CD4-positive, CD25-positive, alpha-beta regulatory T cell (primary cell): Measurements from ENCODE around the gene CCDC92B. TPM values are rescaled to one million over a fixed set of nuclear protein-coding genes. Genes with fewer than 3 reads are reported as not detected.
"Not testable (repeated sequence)": the region's sequence is repeated elsewhere in the genome, so short reads cannot be mapped to it uniquely, and the experiment has no call there.

ENCODE experiments used
- ATAC-seq, 2 donors: fragments of 150-1000 bp; cut with Tn5 transposase; one replicate each; pipeline ENCODE4 v1.10.0; 2021; ENCODE audit warnings: low read depth in 2 of 2, moderate number of reproducible peaks in 2 of 2, moderate library complexity in 1 of 2
- DNase-seq, 3 donors: peaks; one replicate each; pipeline versions ENCODE4 v3.0.0 to v3.0.0-alpha.2; 2012 to 2022; ENCODE audit warnings: mixed read lengths in 1 of 3
- H3K27ac ChIP-seq: one replicate; pipeline ENCODE4 v1.7.0; 2013; ENCODE audit warnings: mild to moderate bottlenecking, low read length; ENCODE audit not compliant: insufficient read depth, poor library complexity, severe bottlenecking
- H3K27me3 ChIP-seq: one replicate; pipeline ENCODE4 v1.7.0; 2013; ENCODE audit warnings: low read length; ENCODE audit not compliant: control insufficient read depth, insufficient read depth
- H3K36me3 ChIP-seq: one replicate; pipeline ENCODE4 v1.7.0; 2013; ENCODE audit warnings: mild to moderate bottlenecking, low read length, moderate library complexity; ENCODE audit not compliant: control insufficient read depth, insufficient read depth
- H3K4me1 ChIP-seq: 2 replicates; pipeline ENCODE4 v1.7.0; 2013; ENCODE audit warnings: mild to moderate bottlenecking, low read length; ENCODE audit not compliant: insufficient read depth, control insufficient read depth, poor library complexity, severe bottlenecking
- H3K4me3 ChIP-seq: one replicate; pipeline ENCODE4 v1.7.0; 2013; ENCODE audit warnings: low read depth, mild to moderate bottlenecking, low read length, moderate library complexity
- H3K9me3 ChIP-seq, 2 experiments: 1 replicate in 1 of 2; 2 replicates in 1 of 2; pipeline ENCODE4 v1.7.0; 2013; ENCODE audit warnings: low read length in 2 of 2, mild to moderate bottlenecking in 1 of 2, moderate library complexity in 1 of 2; ENCODE audit not compliant: control insufficient read depth in 2 of 2
- H3K27ac Mint-ChIP-seq, 3 donors: one replicate each; pipeline ENCODE4 v1.8.0; 2020 to 2022; ENCODE audit warnings: mild to moderate bottlenecking in 3 of 3, mixed read lengths in 3 of 3, moderate library complexity in 2 of 3
- H3K27me3 Mint-ChIP-seq: one replicate; pipeline ENCODE4 v1.8.0; 2022; ENCODE audit warnings: mild to moderate bottlenecking, mixed read lengths
- H3K36me3 Mint-ChIP-seq: one replicate; pipeline ENCODE4 v1.8.0; 2020; ENCODE audit warnings: mixed read lengths
- H3K4me1 Mint-ChIP-seq, 4 donors: one replicate each; pipeline ENCODE4 v1.8.0; 2020 to 2022; ENCODE audit warnings: mixed read lengths in 4 of 4, mild to moderate bottlenecking in 1 of 4
- H3K4me3 Mint-ChIP-seq, 4 donors: one replicate each; pipeline ENCODE4 v1.8.0; 2020 to 2022; ENCODE audit warnings: mild to moderate bottlenecking in 4 of 4, mixed read lengths in 4 of 4, moderate library complexity in 3 of 4
- H3K9me3 Mint-ChIP-seq, 7 donors: one replicate each; pipeline ENCODE4 v1.8.0; 2020 to 2022; ENCODE audit warnings: mixed read lengths in 7 of 7, mild to moderate bottlenecking in 3 of 7, moderate library complexity in 2 of 7
- polyA plus RNA-seq, 4 donors: library from polyadenylated mRNA; unstranded; fragments of 300-500 nt; fragmentation: Illumina TruSeq; gene quantifications; one replicate each; pipeline ENCODE4 v1.2.3, GENCODE V29; 2021
- total RNA-seq: library from RNA; stranded (reverse); gene quantifications from one replicate; pipeline ENCODE4 v1.2.3, GENCODE V29; 2022

CCDC92B gene
- total and polyA plus RNA-seq, 5 donors from 2014 or later = 0.12 TPM; not detected in 4

DNA sequence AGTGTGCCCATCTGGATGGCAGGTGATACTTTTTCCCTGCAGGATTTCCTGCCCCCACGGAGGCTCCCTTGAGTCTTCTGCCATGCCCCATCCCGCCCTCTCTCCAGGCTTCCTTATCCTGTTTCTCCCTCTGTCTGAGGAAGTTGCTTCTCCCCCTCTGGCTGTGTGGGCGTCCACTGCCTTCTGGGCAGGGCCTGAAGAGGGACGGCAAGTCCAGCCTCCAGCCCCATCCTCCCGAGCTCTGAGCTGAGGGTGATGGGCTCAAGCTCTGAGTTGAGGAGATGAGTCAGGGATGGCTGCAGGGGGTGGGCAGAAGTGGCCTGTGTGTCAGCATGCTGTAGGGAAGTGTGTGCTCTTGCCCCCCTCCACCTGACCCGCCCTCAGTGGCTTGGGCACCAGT, 32.6 kb upstream of the CCDC92B start:
- no peak overlapping the region for H3K27ac ChIP-seq
- H3K9me3 Mint-ChIP-seq = no peaks in the 10 kb centered on the region
- H3K36me3 Mint-ChIP-seq = no peaks in the 10 kb centered on the region
- no peak overlapping the region for H3K27ac Mint-ChIP-seq
- H3K4me1 ChIP-seq = peaks cover 14% of the 10 kb centered on the region
- no peak for ATAC-seq
- H3K27me3 Mint-ChIP-seq = peaks cover 20% of the 10 kb centered on the region
- H3K9me3 ChIP-seq = no peaks in the 10 kb centered on the region
- no peaks in the 10 kb centered on the region for H3K27me3 ChIP-seq
- H3K4me1 Mint-ChIP-seq = peaks cover 0 to 14% (median 3%) of the 10 kb centered on the region in 4 donors
- no peak overlapping the region for H3K4me3 ChIP-seq
- H3K4me3 Mint-ChIP-seq = no peak overlapping the region
- H3K36me3 ChIP-seq = no peaks in the 10 kb centered on the region
- DNase-seq = no peak

DNA sequence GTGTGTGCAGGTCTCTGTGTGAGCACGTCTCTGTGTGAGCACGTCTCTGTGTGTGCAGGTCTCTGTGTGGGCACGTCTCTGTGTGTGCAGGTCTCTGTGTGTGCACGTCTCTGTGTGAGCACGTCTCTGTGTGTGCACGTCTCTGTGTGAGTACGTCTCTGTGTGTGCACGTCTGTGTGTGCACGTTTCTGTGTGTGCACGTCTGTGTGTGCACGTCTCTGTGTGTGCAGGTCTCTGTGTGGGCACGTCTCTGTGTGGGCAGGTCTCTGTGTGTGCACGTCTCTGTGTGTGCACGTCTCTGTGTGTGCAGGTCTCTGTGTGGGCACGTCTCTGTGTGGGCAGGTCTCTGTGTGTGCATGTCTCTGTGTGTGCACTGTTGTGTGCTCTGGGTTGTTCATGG, 32.1 kb upstream of the CCDC92B start:
- H3K4me3 ChIP-seq, H3K36me3 Mint-ChIP-seq, H3K4me3 Mint-ChIP-seq, H3K9me3 Mint-ChIP-seq, H3K36me3 ChIP-seq, H3K27ac ChIP-seq, ATAC-seq, H3K9me3 ChIP-seq, H3K27me3 ChIP-seq, DNase-seq, H3K27ac Mint-ChIP-seq: not testable (repeated sequence)
- H3K4me1 Mint-ChIP-seq = peaks cover 0 to 16% (median 5%) of the 10 kb centered on the region in 4 donors
- peaks cover 24% of the 10 kb centered on the region for H3K27me3 Mint-ChIP-seq
- peaks cover 13% of the 10 kb centered on the region for H3K4me1 ChIP-seq

DNA sequence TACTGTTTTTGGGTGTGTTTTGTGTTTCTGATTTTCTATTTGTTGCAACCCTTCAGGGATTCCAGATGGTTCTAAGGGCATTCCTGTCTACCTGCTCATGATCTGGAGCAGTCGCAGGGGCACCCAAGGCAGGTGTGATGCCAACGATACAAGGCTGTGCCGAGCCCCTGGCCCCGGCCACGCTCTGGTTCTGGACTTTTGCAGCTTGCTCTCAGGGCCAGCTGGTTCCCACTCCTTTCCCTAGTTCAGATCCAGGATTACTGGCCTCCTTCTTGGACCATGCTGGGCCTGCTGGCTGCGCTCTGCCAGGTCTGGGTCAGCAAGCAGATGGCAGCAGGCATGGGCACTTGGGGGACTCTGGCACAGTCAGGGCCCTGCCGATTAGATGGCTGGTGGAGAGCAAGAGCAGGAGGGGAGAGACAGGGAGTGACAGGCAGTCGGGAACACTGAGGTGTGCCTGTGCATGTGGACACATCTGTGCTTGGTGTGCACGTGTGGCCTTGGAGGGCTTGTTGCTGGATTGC, 31.5 kb upstream of the CCDC92B start:
- Histone ChIP-seq H3K36me3 (no peaks in the 10 kb centered on the region), H3K27ac (no peak overlapping the region), H3K27me3 (no peaks in the 10 kb centered on the region), H3K4me3 (no peak overlapping the region), H3K4me1 (peaks cover 12% of the 10 kb centered on the region), H3K9me3 (no peaks in the 10 kb centered on the region)
- no peak overlapping the region for H3K4me3 Mint-ChIP-seq
- H3K27ac Mint-ChIP-seq = no peak overlapping the region
- peaks cover 24% of the 10 kb centered on the region for H3K27me3 Mint-ChIP-seq
- no peak for ATAC-seq
- H3K4me1 Mint-ChIP-seq = peaks cover 0 to 12% (median 4%) of the 10 kb centered on the region in 4 donors
- no peaks in the 10 kb centered on the region for H3K9me3 Mint-ChIP-seq
- DNase-seq = no peak
- no peaks in the 10 kb centered on the region for H3K36me3 Mint-ChIP-seq

DNA sequence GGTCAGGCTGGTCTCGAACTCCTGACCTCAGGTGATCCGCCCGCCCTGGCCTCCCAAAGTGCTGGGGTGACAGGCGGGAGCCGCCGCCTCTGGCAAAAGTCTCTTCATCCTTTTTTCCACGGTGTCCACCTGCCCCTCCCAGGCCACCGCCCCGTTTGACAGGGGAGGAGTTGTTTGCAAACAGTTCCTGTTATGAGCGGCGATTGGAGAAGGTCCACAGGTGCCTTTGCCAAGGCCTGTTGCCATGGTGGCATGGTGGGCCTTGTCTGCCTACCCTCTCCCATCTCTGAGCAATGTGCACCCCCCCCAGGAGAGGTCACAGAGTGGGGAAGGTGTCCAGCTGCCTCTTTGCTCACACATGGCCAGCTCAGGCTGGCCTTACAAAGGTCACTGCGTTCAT, 30.8 kb upstream of the CCDC92B start:
- Mint-ChIP-seq H3K4me3 (no peak overlapping the region), H3K9me3 (no peaks in the 10 kb centered on the region), H3K27ac (no peak overlapping the region), H3K36me3 (no peaks in the 10 kb centered on the region), H3K27me3 (peaks cover 31% of the 10 kb centered on the region), H3K4me1 (peaks cover 0 to 16% (median 4%) of the 10 kb centered on the region in 4 donors)
- DNase-seq = no peak
- H3K4me3 ChIP-seq = no peak overlapping the region
- no peaks in the 10 kb centered on the region for H3K9me3 ChIP-seq
- H3K4me1 ChIP-seq = peaks cover 12% of the 10 kb centered on the region
- no peak for ATAC-seq
- no peak overlapping the region for H3K27ac ChIP-seq
- no peaks in the 10 kb centered on the region for H3K36me3 ChIP-seq
- peaks cover 3% of the 10 kb centered on the region for H3K27me3 ChIP-seq

DNA sequence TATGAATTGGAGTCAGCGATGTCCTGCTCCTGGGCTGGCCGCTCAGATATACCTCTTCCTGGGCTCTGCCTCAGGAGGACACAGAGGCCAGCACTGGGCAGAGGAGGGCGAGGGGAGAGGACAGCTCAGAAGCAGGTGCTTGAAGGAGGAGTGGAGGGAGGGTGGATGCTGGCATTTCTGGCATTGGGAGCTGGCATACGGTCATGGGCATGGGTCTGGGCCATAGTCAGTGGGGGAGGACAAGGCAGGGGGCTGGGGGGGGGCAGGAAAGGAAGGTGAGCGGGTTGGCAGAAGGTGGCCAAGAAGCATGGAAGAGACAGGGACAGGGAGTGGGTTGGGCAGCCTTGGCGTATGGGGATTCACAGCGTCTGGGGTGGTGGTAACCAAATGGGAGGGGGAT, 30.1 kb upstream of the CCDC92B start:
- ATAC-seq (no peak), DNase-seq (no peak)
- peaks cover 0 to 18% (median 4%) of the 10 kb centered on the region in 4 donors for H3K4me1 Mint-ChIP-seq
- H3K36me3 ChIP-seq = no peaks in the 10 kb centered on the region
- peaks cover 12% of the 10 kb centered on the region for H3K4me1 ChIP-seq
- no peaks in the 10 kb centered on the region for H3K9me3 Mint-ChIP-seq
- peaks cover 5% of the 10 kb centered on the region for H3K27me3 ChIP-seq
- no peaks in the 10 kb centered on the region for H3K9me3 ChIP-seq
- H3K27ac ChIP-seq = no peak overlapping the region
- H3K27me3 Mint-ChIP-seq = peaks cover 38% of the 10 kb centered on the region
- no peak overlapping the region for H3K4me3 ChIP-seq
- no peak overlapping the region for H3K27ac Mint-ChIP-seq
- no peaks in the 10 kb centered on the region for H3K36me3 Mint-ChIP-seq
- H3K4me3 Mint-ChIP-seq = no peak overlapping the region

DNA sequence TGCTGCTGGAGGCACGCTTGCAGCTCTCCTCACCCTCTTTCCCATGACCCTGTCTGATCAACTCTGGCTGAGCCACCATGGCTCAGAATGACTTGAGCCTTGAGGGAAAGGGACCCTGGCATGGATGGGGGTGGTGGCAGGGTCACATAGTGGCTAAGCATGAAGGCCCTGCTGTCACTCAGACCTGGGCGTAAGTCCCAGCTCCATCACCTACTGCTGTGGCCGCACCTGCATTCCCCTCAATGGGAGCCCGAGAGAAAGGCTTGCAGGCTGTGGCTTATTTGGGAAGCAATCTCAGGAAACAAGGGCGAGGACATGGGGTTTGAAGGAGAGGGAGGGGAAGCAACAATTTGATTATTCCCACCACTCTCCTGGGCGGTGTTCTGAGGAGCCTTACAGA, 29.0 kb upstream of the CCDC92B start:
- no peak overlapping the region for H3K4me3 Mint-ChIP-seq
- peaks cover 48% of the 10 kb centered on the region for H3K27me3 Mint-ChIP-seq

DNA sequence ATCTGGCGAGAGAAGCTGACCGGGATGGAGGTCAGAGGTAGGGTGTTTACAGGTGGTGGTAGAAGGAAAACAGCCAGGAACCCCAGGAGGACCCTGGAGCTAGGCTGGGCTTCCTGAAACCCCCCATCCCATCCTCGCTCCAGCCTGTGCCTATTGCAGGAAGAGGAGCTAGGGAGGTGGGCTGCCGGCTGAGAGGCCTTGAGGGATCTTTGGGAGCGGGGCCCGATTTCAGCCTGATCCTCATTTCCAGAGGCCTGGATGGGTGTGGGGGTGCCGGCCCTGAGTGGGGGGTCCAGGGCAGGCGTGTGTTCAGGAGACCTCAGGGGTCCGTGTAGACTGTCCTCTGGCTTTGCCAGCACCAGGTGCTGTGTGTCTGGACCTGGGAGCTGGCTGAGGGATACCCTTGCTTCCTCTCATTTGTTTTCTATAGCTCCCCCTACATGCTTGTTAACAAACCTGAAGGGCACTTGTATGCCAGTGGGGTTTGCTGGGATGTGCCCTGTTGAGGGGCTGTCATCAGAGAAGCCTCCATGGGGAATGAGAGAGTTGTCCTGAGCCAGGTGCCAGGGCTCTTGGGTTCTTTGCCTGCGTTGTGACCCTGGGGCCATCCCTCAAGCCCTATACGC, 27.9 kb upstream of the CCDC92B start:
- H3K27me3 ChIP-seq = peaks cover 8% of the 10 kb centered on the region
- H3K27me3 Mint-ChIP-seq = peaks cover 58% of the 10 kb centered on the region
- DNase-seq = no peak

More for the DNA sequence above, 29.0 kb upstream of the CCDC92B start:
- no peaks in the 10 kb centered on the region for H3K9me3 ChIP-seq
- H3K36me3 Mint-ChIP-seq = no peaks in the 10 kb centered on the region
- no peak overlapping the region for H3K4me3 ChIP-seq
- no peak overlapping the region for H3K27ac ChIP-seq
- no peaks in the 10 kb centered on the region for H3K9me3 Mint-ChIP-seq
- peaks cover 0 to 18% (median 4%) of the 10 kb centered on the region in 4 donors for H3K4me1 Mint-ChIP-seq
- H3K4me1 ChIP-seq = peaks cover 12% of the 10 kb centered on the region
- ATAC-seq (no peak), DNase-seq (no peak)
- H3K27ac Mint-ChIP-seq = no peak overlapping the region
- H3K36me3 ChIP-seq = no peaks in the 10 kb centered on the region
- peaks cover 8% of the 10 kb centered on the region for H3K27me3 ChIP-seq

More for the DNA sequence above, 27.9 kb upstream of the CCDC92B start:
- ATAC-seq = no peak
- Mint-ChIP-seq H3K9me3 (no peaks in the 10 kb centered on the region), H3K27ac (peak overlapping the region in 1 of 3 donors; percentile 42), H3K36me3 (no peaks in the 10 kb centered on the region), H3K4me3 (peak overlapping the region in 3 of 4 donors; percentile 29 to 74 (median 61)), H3K4me1 (peaks cover 0 to 18% (median 4%) of the 10 kb centered on the region in 4 donors)
- Histone ChIP-seq H3K36me3 (no peaks in the 10 kb centered on the region), H3K27ac (no peak overlapping the region), H3K9me3 (no peaks in the 10 kb centered on the region), H3K4me1 (peaks cover 12% of the 10 kb centered on the region), H3K4me3 (no peak overlapping the region)
